NCI-H1436 treated with DMSO at 0.1 percent for 48 hours (cell line): ENCODE results near the gene ZSCAN10.
"Not testable (repeated sequence)": the region's sequence is repeated elsewhere in the genome, so short reads cannot be mapped to it uniquely, and the experiment has no call there.

Source experiments
- DNase-seq: peaks from one replicate; lab custom pipeline; 2025; lab: John Stamatoyannopoulos, UW

ZSCAN10 gene

GRCh38 chr16:3063625-3064386, 35.3 kb downstream of the ZSCAN10 start:
- DNase-seq = no peak

- no peak for DNase-seq
These were observed 36.5 kb downstream of the ZSCAN10 start for GRCh38 chr16:3062553-3062952.

GRCh38 chr16:3060339-3061127, 38.6 kb downstream of the ZSCAN10 start:
- no peak for DNase-seq

GRCh38 chr16:3059723-3060242, 39.3 kb downstream of the ZSCAN10 start:
- DNase-seq = no peak

GRCh38 chr16:3059041-3059722, 39.9 kb downstream of the ZSCAN10 start:
- peak; percentile 32 for DNase-seq

GRCh38 chr16:3058139-3059030, 40.7 kb downstream of the ZSCAN10 start:
- DNase-seq = no peak

GRCh38 chr16:3057181-3058138, 41.6 kb downstream of the ZSCAN10 start:
- DNase-seq = no peak

- no peak for DNase-seq
These were observed 42.5 kb downstream of the ZSCAN10 start for GRCh38 chr16:3056336-3057180.

- not testable (repeated sequence) for DNase-seq
These were observed 43.4 kb downstream of the ZSCAN10 start for GRCh38 chr16:3055734-3056115.

GRCh38 chr16:3054965-3055733, 43.9 kb downstream of the ZSCAN10 start:
- no peak for DNase-seq

- DNase-seq = not testable (repeated sequence)
These were observed 45.8 kb downstream of the ZSCAN10 start for GRCh38 chr16:3053330-3053710.

GRCh38 chr16:3052571-3053329, 46.3 kb downstream of the ZSCAN10 start:
- DNase-seq = not testable (repeated sequence)

GRCh38 chr16:3051494-3051893, 47.6 kb downstream of the ZSCAN10 start:
- DNase-seq = no peak

GRCh38 chr16:3051009-3051408, 48.1 kb downstream of the ZSCAN10 start:
- no peak for DNase-seq

GRCh38 chr16:3050487-3050886, 48.6 kb downstream of the ZSCAN10 start:
- no peak for DNase-seq

- DNase-seq = no peak
These were observed 49.1 kb downstream of the ZSCAN10 start for GRCh38 chr16:3049921-3050481.

GRCh38 chr16:3047387-3047720, 51.7 kb downstream of the ZSCAN10 start:
- no peak for DNase-seq
